Smooth muscle cell (in vitro differentiated cells): Measurements from ENCODE around the gene TTC7B. TPM values are rescaled to one million over a fixed set of nuclear protein-coding genes. Genes with fewer than 3 reads are reported as not detected.
"Not testable (repeated sequence)": the region's sequence is repeated elsewhere in the genome, so short reads cannot be mapped to it uniquely, and the experiment has no call there.

Source experiments
- DNase-seq: peaks from one replicate; lab custom pipeline; 2025; ENCODE audit not compliant: unreplicated experiment; lab: John Stamatoyannopoulos, UW
- H2AFZ ChIP-seq: fragments of 200-600 bp; sonication (generic); 2 replicates; pipeline ENCODE4 v1.6.0; 2016; ENCODE audit warnings: antibody characterized with exemption, low read depth, mild to moderate bottlenecking
- H3F3A ChIP-seq: fragments of 200-600 bp; sonication (generic); 2 replicates; pipeline ENCODE4 v1.6.0; 2017; ENCODE audit warnings: antibody characterized with exemption, low read depth
- H3K27ac ChIP-seq: fragments of 200-600 bp; sonication (generic); 2 replicates; pipeline ENCODE4 v1.5.1; 2016; ENCODE audit warnings: low read depth, mild to moderate bottlenecking
- H3K27me3 ChIP-seq: fragments of 200-600 bp; sonication (generic); 2 replicates; pipeline ENCODE4 v1.6.1; 2016; ENCODE audit warnings: low read depth, mild to moderate bottlenecking
- H3K36me3 ChIP-seq: fragments of 200-600 bp; sonication (generic); 2 replicates; pipeline ENCODE4 v1.5.1; 2016; ENCODE audit warnings: low read depth
- H3K4me1 ChIP-seq: fragments of 200-600 bp; sonication (generic); 2 replicates; pipeline ENCODE4 v1.5.1; 2016; ENCODE audit warnings: low read depth
- H3K4me2 ChIP-seq: fragments of 200-600 bp; sonication (generic); 2 replicates; pipeline ENCODE4 v1.6.0; 2016; ENCODE audit warnings: mild to moderate bottlenecking
- H3K4me3 ChIP-seq: fragments of 200-600 bp; sonication (generic); 2 replicates; pipeline ENCODE4 v1.5.1; 2016; ENCODE audit warnings: mild to moderate bottlenecking
- H3K79me2 ChIP-seq: fragments of 200-600 bp; sonication (generic); 2 replicates; pipeline ENCODE4 v1.6.0; 2016; ENCODE audit warnings: low read depth, mild to moderate bottlenecking
- H3K9ac ChIP-seq: fragments of 200-600 bp; sonication (generic); 2 replicates; pipeline ENCODE4 v1.6.0; 2016; ENCODE audit warnings: low read depth
- H3K9me3 ChIP-seq: fragments of 200-600 bp; sonication (generic); replicated peaks from 2 replicates; pipeline ENCODE4 v1.5.1; 2016; ENCODE audit warnings: low read depth
- H4K20me1 ChIP-seq: fragments of 200-600 bp; sonication (generic); 2 replicates; pipeline ENCODE4 v1.6.0; 2016; ENCODE audit warnings: low read depth
- WGBS: methylation state at CpG from one replicate; pipeline ENCODE4 v1.1.7; 2016; ENCODE audit warnings: low lambda C conversion rate; 5-methylcytosine and 5-hydroxymethylcytosine counted together
- polyA plus RNA-seq: library from polyadenylated mRNA; unstranded; fragments of >200 nt; fragmentation: Nextera tagmentation; extraction: Ambion mirVana; gene quantifications from 2 replicates; pipeline ENCODE4 v1.2.1, GENCODE V29; 2016
- total RNA-seq: library from RNA; depleted of rRNA; stranded (reverse); fragments of >200 nt; gene quantifications from 2 replicates; pipeline ENCODE4 v1.2.3, GENCODE V29; 2014
- TF ChIP-seq, protein P1 (sequence below): fragments of 200-600 bp; sonication (generic); IDR thresholded peaks from 2 replicates; pipeline ENCODE4 v1.5.1; 2017; ENCODE audit warnings: borderline replicate concordance, mild to moderate bottlenecking, antibody characterized with exemption; ENCODE audit not compliant: insufficient read depth, poor library complexity, severe bottlenecking

TTC7B gene
- total and polyA plus RNA-seq, 2 experiments from 2014 or later = 22.1 to 54.1 TPM

DNA sequence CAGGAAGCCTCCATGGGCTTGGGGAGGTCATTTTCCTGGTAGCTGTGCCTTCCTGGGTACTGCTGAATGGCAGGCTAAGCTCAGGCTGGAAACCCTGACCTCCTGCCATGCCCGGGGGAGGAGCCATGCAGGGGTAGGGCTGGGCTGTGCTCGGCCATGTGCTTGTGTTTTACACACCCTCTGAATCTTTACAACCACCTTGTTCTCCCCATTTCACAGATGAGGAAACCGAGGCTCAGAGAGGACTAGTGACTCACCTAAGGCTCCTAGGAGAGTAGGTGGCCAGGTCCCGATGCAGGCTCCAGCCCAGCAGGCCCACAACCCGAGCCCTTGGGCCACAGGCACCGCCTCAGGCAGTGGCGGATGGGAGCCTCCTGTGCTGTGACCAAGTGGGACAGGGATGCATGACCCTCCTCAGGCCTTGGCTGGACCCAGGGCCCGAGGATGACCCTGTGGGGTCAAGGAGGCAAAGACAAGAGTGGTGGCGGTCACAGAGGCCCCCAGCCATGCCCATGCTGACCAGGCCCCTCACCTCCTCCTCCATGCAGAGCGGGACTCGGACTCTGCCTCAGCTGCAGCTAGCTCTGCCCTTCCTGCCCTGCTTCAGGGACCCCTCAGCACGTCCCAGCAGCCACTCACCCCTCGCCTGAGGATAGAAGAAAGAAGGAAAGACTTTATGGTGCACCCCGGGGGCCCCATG, 283.3 kb downstream of the TTC7B start:
- H3K4me2 ChIP-seq = no peak overlapping the region
- H3K9ac ChIP-seq = no peak overlapping the region
- H3K27ac ChIP-seq = no peak overlapping the region
- no peak overlapping the region for H3K4me3 ChIP-seq
- no peaks in the 10 kb centered on the region for H3K27me3 ChIP-seq
- DNase-seq = no peak
- 95% methylated on average over 14 of the region's 14 CpGs for WGBS
- H3K36me3 ChIP-seq = no peaks in the 10 kb centered on the region
- no peaks in the 10 kb centered on the region for H3K9me3 ChIP-seq
- no peaks in the 10 kb centered on the region for H3F3A ChIP-seq
- no peak overlapping the region for H2AFZ ChIP-seq
- H4K20me1 ChIP-seq = no peaks in the 10 kb centered on the region
- H3K4me1 ChIP-seq = no peaks in the 10 kb centered on the region
- TF ChIP-seq, protein P1, sequence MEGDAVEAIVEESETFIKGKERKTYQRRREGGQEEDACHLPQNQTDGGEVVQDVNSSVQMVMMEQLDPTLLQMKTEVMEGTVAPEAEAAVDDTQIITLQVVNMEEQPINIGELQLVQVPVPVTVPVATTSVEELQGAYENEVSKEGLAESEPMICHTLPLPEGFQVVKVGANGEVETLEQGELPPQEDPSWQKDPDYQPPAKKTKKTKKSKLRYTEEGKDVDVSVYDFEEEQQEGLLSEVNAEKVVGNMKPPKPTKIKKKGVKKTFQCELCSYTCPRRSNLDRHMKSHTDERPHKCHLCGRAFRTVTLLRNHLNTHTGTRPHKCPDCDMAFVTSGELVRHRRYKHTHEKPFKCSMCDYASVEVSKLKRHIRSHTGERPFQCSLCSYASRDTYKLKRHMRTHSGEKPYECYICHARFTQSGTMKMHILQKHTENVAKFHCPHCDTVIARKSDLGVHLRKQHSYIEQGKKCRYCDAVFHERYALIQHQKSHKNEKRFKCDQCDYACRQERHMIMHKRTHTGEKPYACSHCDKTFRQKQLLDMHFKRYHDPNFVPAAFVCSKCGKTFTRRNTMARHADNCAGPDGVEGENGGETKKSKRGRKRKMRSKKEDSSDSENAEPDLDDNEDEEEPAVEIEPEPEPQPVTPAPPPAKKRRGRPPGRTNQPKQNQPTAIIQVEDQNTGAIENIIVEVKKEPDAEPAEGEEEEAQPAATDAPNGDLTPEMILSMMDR = no peak
- H3K79me2 ChIP-seq = no peaks in the 10 kb centered on the region

DNA sequence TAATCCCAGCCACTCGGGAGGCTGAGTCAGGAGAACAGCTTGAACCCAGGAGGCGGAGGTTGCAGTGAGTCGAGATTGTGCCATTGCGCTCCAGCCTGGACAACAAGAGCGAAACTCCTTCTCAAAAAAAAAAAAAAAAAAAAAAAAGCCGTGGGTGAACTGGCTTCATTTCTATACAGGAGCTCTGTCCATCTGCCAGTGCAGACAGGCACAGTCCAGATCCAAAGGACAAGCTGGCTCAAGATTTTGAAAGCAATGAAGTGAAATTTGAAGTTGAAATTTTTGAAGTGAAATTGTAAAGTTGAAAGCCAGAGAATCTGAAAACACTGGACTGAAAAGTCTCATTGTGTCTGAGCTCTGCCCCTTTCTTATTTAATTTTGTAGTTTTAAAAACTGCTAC, 284.7 kb downstream of the TTC7B start:
- Histone ChIP-seq H4K20me1 (no peaks in the 10 kb centered on the region), H3F3A (no peaks in the 10 kb centered on the region), H3K9ac (no peak overlapping the region), H3K4me1 (no peaks in the 10 kb centered on the region), H2AFZ (no peak overlapping the region), H3K4me3 (no peak overlapping the region), H3K27me3 (no peaks in the 10 kb centered on the region), H3K27ac (no peak overlapping the region), H3K4me2 (no peak overlapping the region), H3K79me2 (no peaks in the 10 kb centered on the region), H3K36me3 (no peaks in the 10 kb centered on the region), H3K9me3 (no peaks in the 10 kb centered on the region)
- DNase-seq = no peak
- WGBS = 92% methylated on average over 4 of the region's 6 CpGs
- TF ChIP-seq, protein P1 = no peak

DNA sequence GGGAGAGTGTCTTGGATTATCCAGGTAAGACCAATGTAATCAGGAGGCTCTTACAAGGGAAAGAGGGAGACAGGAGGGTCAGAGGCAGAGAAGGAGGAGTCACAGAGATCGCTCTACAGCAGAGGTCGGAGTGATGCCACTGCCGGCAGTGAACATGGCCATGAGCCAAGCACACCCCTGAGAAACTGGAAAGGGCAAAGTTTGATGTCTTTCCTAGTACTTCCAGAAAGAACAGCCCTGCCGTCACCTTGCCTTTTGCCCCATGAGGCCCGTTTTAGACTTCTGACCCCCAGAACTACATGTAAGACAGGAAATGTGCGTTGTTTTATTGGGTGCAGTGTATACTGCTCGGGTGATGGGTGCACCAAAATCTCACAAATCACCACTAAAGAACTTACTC, 285.7 kb downstream of the TTC7B start:
- no peaks in the 10 kb centered on the region for H3K27me3 ChIP-seq
- no peaks in the 10 kb centered on the region for H3F3A ChIP-seq
- no peak overlapping the region for H3K4me2 ChIP-seq
- no peak overlapping the region for H2AFZ ChIP-seq
- H3K4me3 ChIP-seq = no peak overlapping the region
- 92% methylated on average over 7 of the region's 7 CpGs for WGBS
- no peaks in the 10 kb centered on the region for H3K4me1 ChIP-seq
- TF ChIP-seq, protein P1 = no peak
- H3K27ac ChIP-seq = no peak overlapping the region
- no peak for DNase-seq
- no peaks in the 10 kb centered on the region for H3K79me2 ChIP-seq
- H3K9me3 ChIP-seq = no peaks in the 10 kb centered on the region
- H3K36me3 ChIP-seq = no peaks in the 10 kb centered on the region
- no peak overlapping the region for H3K9ac ChIP-seq
- no peaks in the 10 kb centered on the region for H4K20me1 ChIP-seq

DNA sequence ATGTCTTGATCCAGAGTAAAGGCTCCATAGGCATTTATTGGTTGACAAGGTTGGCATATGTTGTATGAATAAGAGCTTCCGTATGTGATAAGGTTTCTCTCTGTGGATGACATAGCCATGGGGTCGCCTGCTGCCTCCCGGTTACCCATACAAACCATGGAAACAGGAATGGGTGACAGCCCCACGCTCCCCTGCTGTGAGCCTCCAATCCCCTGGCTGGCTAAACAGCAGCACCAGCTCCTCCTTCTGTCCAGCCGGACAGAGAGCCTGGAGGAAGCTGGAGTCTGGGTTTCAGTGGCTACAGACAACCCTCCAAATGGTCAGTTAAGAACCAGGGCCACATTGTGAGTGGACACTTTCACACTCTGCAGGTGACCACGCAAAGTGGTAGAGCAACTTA, 288.3 kb downstream of the TTC7B start:
- no peak overlapping the region for H3K4me2 ChIP-seq
- WGBS = 98% methylated on average over 6 of the region's 6 CpGs

DNA sequence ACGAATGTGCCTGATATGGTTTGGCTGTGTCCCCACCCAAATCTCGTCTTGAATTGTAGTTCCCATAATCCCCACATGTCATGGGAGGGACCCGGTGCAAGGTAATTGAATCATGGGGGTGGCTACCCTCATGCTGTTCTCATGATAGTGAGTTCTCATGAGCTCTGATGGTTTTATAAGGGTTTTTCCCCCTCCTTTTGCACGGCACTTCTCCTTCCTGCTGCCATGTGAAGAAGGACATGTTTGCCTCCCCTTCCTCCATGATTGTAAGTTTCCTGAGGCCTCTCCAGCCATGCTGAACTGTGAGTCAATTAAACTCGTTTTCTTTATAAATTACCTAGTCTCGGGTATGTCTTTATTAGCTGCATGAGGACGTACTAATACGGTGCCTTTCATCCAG, 289.7 kb downstream of the TTC7B start:
- H3K9ac ChIP-seq, DNase-seq, H3K27me3 ChIP-seq, H3K4me3 ChIP-seq, H3K27ac ChIP-seq, H3K36me3 ChIP-seq, H3K4me2 ChIP-seq, H3F3A ChIP-seq, H3K4me1 ChIP-seq, H3K79me2 ChIP-seq, H2AFZ ChIP-seq, H3K9me3 ChIP-seq, H4K20me1 ChIP-seq: not testable (repeated sequence)
- 91% methylated on average over 8 of the region's 8 CpGs for WGBS

More for the DNA sequence above, 288.3 kb downstream of the TTC7B start:
- TF ChIP-seq, protein P1 = no peak
- H3K9me3 ChIP-seq = no peaks in the 10 kb centered on the region
- H3K4me3 ChIP-seq = no peak overlapping the region
- H3K79me2 ChIP-seq = no peaks in the 10 kb centered on the region
- no peaks in the 10 kb centered on the region for H3K4me1 ChIP-seq
- no peaks in the 10 kb centered on the region for H3K27me3 ChIP-seq
- no peaks in the 10 kb centered on the region for H3K36me3 ChIP-seq
- no peaks in the 10 kb centered on the region for H3F3A ChIP-seq
- no peak overlapping the region for H3K27ac ChIP-seq
- no peak overlapping the region for H3K9ac ChIP-seq
- no peak overlapping the region for H2AFZ ChIP-seq
- DNase-seq = no peak
- no peaks in the 10 kb centered on the region for H4K20me1 ChIP-seq
